ENCODE results near the gene ATP8B1.

ATP8B1 gene

DNA sequence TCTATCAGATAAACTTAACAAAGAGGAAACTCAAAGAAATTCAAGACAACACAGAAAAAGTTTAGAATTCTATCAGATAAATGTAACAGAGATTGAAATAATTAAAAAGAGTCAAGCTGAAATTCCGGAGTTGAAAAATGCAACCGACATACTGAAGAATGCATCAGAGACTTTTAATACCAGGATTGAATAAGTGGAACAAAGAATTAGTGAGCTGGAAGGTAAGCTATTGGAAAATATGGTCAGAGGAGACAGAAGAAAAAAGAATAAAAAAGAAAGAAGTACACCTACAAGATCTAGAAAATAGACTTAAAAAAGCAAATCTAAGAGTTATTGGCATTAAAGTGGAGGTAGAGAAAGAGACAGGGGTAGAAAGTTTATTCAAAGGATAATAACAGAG lies 88.0 kb downstream of the ATP8B1 start:
- no peak for DNase-seq

DNA sequence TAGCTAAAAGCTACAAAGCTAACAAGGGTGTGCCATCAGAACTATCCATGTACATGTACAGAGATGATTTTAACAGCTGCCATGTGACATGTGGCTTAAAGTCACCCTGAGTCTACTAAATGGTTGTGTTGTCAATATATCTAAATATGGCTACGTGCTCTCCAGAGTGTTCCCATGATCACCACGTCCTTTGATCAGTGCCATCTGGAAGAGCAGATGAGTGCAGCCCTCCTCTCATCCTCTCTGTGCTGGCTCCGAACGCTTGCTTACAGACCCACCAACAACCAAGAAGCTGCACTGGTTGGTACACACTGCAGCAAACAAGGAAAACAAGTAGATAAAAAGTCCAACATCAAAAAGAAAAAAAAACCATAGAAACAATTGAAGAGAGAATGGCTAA lies 92.9 kb downstream of the ATP8B1 start:
- no peak for DNase-seq

DNA sequence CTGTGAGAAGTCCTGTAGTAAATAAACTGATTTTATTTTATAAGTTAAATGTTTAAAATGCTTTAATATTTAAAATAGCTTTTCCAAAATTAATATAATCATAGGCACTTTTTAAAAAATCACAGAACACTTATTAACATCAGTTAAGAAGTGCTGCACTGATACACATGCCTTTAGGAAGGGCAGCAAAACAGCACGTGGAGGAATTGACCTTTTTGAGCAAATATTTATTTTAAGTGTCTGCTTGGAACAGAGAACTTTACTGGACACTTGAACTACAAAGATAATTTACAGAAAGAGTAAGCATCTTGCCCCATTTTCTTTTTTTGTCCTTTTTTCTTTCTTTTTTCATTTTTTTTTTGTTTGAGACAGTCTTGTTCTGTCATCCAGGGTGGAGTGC lies 93.8 kb downstream of the ATP8B1 start:
- no peak for DNase-seq

DNA sequence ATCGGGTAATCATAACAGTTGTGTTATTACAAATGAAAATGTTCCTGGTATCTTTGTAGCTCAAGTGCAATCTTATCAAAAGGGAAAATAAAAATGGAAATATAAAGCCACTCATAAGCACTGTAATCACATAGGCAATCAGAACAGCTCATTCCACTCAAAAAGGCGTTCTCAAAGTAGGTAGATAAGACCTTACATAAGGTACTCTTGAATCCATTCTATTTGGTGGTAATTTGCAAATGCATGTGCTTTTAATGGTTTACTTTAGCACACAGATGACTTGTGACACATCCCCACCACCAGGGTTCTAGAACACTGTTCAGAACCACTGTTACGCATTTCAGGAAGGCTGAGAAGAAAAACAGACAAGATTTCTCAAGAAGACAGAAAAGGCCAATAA lies 94.8 kb downstream of the ATP8B1 start:
- DNase-seq: no peak

DNA sequence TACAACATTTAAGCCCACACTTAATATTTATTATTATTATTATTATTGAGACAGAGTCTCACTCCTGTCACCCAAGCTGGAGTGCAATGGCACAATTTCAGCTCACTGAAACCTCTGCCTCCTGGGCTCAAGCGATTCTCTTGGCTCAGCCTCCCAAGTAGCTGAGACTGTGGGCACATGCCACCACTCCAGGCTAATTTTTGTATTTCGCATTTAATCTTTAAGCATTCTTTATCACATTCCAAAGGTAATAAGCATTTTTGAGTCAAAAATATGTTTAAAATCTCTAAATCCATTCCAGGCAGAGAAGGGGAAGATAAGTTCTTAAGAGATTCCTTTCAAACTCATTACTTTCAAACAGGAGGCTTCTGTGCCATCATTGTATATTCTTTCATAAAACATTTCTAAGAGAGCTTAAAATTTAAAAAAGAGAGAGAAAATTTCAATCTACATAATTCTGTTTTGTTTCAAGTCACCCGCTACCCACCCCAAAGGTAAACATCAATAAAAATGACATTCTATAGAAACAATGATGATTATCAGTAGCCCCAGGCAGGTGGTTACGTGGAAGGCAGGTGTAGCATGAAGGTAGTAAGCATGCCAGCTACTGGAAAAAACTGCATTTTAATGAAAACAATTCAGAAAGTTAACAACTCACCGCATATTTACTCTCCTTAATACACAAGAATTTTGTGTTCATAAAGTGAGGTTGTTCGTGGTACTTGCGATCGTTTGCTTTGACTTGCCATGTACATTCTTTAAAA lies 97.1 kb downstream of the ATP8B1 start:
- no peak for DNase-seq

DNA sequence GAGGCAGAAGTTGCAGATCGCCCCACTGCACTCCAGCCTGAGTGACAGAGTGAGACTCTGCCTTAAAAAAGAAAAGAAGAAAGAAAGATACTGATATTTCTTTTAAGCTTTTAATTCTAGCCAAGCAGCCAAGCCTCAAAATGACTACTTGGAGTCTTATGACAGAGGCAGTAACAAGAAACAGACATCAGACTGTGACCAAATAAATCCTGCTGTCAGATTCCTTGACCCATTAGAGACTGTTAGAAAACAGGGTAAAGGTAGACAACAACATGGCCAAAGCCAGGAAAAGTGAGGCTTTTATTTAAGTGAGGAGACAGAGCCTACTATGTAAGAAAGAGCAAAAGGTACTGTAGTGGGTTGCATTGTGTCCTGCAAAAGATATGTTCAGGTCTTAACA lies 98.1 kb downstream of the ATP8B1 start:
- DNase-seq: no peak

DNA sequence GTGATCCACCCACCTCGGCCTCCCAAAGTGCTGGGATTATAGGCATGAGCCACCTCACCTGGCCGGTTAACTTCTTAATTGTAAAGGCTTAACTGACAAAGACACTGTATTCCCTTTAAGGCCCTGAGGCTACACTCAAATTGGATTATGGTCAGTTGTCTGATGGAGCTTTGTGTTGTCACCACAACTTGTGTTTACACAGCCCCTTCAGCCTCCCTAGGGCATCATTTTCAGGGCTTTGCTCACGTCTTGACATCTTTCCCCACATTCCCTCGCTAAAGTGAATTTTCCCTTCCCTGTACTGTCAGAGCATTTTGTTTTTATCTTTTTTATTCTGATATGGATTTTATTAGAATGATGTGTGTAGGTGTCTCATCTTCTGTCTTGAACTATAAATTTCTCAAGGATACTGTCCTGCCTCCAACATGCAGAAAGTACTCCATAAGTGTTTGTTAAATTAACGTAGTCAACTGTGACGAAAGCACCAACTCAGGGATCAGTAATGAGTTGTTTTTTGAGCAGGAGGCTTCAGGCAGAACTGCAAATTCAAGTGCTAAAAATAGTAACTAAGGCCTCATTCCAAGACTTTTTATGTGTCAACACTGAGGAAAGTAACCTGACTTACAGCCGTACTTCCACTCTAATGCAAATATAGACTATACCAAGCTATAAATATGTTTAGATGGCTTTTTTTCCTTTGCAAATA lies 104.4 kb downstream of the ATP8B1 start:
- no peak for DNase-seq

DNA sequence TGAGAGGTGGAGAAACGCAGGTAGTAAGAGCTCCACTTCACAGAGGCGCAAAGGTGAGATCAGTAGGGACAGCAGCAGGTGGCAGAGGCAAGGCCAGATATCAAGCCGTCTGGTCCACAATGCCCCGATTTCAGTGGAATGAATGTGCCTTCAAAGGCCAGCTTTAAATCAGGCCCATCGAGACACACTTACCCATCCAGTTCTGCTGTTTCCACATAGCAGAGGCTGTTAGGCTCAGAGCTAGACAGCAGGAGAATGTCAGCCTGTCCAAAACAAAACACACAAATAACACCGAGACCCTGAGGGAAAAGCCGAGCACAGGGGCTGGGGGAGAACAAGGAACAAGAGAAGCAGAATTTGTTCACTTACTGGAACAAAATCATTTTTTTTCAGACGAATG lies 105.7 kb downstream of the ATP8B1 start:
- no peak for DNase-seq

DNA sequence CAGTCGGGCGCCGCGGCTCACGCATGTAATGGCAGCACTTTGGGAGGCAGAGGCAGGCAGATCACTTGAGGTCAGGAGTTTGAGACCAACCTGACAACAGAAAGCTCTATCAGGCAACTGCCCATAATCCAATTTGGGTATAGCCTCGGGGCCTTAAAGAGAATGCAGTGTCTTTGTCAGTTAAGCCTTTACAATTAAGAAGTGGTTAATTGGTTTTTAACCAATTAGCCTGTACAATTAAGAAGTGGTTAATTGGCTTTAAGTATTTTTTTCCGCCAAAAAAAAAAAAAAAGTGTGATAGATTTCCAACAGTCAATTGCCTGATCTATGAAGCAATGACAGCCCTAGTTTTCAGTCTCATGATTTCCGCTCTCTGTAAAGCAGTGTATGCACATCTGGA lies 106.8 kb downstream of the ATP8B1 start:
- DNase-seq: no peak

DNA sequence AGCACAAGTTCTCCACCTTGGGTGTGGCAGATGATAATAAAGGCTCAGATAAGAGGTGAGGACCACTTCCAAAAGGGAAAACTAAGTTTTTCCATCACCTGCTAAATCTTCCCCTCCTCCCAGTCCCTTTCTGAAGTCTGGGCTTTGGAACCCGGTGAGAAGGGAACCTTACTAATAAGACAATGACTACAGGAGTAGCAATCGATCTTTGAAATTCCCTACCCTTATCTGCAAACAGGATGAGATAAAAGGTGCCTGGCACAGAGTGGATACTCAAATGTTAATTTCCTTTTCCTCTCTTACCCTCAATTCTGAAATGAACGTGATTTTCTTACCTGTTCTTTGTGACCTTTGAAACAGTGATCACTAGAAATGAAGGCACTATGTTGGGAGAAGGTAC lies 111.8 kb downstream of the ATP8B1 start:
- no peak for DNase-seq

DNA sequence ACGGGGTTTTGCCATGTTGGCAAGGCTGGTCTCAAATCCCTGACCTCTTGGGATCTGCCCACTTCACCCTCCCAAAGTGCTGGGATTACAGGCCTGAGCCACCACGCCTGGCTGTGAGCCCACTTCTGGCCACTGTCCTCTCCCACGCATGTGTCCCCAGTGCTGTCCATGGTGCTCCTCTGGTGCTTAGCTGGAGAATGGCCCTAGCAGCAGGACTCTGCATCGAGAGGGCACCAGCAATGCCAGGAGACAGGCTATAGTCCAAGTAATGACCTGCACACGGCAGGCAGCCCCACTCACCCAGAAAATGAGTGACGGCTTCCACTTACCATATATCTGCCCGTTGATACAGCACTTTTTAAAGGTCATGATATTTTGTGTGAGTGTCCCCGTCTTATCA lies 115.1 kb downstream of the ATP8B1 start:
- DNase-seq: no peak

DNA sequence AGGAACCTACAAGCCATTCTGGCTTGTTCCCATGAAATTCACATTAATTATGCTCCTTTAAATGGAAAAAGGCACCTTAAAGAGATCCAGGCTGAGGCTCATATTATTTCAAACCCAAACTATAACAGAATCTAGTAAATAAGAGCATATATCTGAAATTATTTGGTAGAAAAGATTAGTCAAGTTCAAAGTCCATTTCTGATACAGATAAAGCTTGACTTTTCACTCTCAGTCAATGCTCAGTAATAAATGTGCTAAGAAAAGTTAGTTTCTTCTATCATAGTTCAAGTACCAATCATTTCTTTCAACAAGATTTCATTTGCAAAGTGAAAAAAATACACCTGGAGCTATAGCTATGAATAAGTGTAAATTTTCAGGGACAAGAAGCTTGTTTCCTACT lies 119.6 kb downstream of the ATP8B1 start:
- no peak for DNase-seq

DNA sequence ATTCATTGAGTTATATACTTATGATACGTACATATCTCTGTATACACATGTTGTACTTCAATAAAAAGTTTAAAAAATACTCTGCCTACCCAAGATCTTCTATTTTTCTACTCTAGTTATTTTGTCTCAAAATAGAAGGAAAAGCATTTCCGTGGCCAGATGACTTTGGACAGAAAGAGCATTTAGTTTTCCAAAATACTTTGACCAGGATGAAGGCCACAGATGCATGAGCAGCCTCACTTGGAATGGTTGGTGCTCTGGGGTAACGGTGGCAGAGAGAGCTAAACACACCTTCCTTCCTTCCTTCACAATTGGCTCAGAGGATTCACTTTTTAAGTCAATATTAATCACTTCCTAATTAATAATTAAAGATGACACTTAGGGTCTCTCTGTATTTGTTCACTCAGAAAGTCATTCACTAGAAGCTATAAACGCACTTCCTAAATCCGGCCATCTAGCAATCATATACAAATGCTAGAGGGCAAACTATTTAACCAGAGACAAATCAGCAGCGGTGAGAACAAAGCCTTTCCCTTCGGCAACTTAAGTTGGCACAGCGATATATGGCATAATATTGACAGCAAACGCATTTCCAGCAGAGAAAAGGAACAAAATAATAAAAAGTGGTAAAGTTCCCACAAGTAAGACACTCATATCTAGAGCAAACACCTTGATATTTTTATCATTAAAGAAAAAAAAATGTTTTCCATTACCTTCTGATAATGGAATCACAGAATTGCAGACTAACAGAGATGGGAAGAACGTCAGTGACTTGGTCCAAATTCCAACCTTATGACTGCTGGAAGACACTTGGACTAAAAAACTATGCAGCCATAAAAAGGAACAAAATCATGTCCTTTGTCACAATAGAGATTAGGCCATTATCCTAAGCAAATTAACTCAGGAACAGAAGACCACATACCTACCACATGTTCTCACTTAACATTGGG lies 125.6 kb downstream of the ATP8B1 start:
- DNase-seq: no peak

DNA sequence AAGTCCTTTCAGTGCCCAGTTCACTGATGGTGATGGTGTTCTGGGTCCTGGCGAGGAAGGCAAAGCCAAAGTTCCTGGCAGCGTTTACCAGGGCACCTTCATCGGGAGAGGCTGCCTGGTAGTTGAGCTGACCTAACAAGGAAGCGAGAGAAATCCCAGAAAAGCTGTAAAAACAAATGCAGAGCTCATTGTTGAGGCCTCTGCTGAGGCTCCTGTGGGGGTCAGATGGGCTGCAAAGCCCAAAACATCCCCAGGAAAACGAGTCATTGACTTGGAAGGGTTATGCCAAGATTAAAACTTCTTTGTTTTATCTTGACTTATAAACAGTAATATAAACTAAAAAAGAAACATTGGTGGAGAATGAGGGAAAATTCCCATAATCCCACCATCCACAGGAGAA lies 128.2 kb downstream of the ATP8B1 start:
- DNase-seq: no peak

DNA sequence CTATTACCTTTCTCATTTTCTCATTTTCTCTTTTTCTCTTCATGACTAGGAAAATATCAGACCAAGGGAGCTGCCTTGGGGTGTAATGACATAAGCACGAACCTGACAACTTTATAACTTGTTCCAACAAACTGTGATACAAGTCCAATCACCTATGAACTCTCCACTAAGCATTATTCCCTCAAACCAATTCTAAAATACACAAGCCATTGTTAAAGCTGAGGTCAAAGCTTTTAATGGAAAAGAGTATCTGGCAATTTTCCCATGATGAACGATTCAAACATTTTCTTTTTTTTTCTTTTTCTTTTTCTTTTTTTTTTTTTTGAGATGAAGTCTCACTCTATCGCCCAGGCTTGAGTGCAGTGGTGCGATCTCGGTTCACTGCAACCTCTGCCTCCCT lies 133.1 kb downstream of the ATP8B1 start:
- DNase-seq: no peak

DNA sequence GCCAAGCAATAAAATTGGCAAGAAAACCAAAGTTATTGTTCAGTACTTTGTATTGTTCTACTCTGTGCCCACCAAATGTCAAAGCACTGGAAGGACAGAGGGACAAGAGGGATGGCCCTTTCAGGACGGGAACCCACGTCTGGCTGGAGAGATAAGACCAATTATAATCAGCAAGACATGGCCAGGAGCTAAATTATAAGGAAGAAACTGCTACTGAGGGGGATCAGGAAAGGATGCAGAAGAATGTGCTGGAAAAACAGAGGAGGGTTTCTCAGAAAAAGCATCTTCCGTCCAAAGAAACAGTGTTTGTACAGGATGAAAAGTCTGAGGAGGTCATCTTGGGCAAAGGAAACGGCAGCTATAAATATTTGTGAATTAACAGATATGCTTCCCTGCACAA lies 135.1 kb downstream of the ATP8B1 start:
- DNase-seq: no peak

DNA sequence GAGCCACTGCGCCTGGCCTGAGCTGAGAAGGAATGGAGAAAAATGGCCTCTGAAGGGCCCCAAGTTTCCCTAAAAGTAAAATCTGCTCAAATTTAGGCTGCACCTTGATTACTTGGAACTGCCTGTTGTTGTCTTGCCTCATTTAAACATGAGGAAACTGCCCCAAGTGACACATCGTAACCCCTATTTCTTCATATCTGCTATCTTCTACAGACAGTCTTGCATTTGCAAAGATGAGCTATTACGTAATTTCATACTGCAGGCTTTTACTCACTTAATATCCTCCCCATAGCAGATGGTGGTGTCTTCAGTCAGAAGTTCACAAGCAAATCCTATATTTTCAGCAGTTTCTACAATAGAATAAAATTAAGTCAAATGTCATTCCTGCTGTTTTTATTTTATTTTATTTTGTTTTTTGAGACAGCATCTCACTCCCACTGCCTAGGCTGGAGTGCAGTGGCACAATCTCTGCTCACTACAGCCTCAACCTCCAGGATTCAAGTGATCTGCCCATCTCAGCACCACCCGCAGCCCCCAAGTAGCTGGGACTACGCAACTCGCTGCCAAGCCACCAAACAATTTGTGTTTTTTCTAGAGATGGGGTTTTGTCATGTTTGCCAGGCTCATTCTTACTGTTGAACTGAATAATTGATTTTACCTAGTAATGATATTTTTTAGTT lies 136.2 kb downstream of the ATP8B1 start:
- DNase-seq: peak; percentile 96 to 98

DNA sequence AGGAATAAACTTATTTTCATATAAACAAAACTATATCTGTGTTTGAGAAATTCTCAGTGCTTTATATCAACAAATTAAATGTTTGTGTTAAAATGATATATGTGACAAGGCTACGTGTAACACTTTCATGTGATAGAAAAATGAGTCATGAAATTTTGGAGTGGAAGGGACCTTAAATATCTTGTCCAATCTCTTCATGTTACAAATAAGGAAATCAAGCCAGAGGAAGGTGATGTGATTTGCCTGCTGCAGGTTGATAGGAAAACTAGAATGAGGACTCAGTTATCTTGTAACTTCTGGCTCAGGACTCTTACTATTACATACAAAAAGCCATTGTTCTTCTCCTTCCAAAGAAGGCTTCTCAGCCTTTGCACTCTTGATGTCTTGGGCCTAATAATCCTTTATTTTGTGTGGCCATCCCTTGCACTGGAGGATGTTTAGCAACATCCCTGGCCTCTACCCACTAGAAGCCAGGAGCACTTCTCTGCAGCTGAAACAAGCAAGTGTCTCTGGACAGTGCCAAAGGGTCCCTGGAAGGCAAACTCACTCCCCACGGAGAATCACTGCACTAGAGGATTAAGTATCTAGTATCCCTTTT lies 138.4 kb downstream of the ATP8B1 start:
- no peak for DNase-seq

DNA sequence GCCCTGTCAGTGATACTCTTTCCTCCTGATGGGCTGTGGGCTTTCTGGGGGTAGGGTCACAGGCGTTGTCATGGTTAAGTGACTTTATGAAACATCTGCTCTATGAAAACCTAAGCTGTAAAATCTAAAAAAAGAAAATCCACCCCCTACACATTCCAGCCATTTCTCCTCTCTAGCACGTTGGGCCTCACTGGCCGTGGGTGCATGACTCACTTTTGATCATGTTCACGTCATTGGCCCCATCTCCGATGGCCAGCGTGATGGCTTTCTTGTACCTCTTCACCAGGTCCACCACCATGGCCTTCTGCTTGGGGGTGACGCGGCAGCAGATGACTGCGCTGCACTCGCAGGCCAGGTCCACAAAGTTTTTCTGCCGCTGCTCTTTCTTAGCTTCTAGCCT lies 142.2 kb downstream of the ATP8B1 start:
- no peak for DNase-seq

DNA sequence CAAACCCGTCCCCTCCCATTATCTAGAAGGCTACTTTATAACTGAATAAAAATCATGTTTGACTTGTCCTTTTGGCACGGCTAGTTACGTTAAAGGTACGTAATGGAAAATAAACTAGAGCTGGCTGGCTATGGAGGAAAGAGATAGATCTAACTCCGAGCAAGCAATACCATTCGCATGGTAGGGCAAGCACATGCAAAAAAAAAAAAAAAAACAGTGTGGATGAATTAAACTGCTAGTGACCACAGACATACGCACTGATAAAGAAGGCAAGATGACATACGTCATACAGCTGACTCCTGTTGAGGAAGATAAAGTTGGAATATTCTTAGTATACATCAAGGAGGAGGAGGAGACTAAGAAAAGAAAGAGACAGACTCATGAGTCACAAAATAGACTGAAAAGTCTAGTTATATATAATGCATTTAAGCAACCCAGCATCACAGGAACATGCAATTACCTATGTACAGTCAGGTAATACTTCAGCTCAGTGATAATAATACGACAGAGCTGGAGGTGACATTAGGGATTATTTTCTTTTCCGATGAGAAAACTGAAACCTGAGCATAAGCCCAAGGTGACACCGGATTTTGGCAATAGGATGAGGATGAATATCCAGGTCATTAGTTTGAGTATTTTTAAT lies 143.5 kb downstream of the ATP8B1 start:
- DNase-seq: no peak

DNA sequence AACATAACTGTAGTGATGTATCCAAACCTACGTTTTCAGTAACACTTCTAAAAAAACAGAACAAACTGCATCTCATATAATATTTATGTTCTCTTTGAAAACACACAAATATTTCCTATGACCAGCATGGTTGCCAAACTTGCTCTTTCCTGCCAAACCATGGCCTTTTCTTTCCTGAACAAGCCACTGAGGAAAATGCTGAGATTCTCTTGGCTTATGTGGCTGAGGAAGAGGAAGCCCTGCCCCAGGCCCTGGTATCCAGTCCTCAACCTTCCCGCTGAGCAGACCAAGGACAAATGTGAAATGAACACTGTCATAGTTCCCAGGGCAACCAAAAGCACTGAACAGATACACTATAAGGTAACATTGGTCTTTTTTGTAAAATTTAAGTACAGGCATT lies 145.6 kb downstream of the ATP8B1 start:
- DNase-seq: no peak

DNA sequence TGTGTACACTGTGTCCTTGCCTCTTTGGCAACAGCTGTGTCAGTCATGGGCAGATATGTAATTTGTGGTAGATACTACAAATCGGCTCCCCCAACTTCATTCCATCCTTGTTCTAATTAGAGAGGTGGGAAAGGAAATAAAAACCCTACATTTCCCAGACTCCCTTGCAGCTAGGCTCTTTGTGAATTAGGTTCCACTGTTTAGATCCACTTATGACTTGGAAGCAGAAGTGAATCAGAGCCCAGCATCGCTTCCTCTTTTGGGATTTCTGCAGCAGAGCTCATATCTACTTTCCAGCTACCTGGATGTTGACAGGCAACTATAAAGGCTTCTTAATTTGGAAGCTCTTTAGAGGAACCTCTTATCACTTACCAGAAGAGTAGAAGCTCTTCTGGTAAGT lies 147.4 kb downstream of the ATP8B1 start:
- no peak for DNase-seq

All from AML-193 (cell line).